B cell (primary cell): Measurements from ENCODE around the gene TPCN2. TPM values are rescaled to one million over a fixed set of nuclear protein-coding genes. Genes with fewer than 3 reads are reported as not detected.

ENCODE experiments used
- ATAC-seq: fragments of 200-7000 bp; cut with Tn5 transposase; one replicate; pipeline ENCODE4 v1.10.0; 2021; ENCODE audit warnings: low read depth, mild to moderate bottlenecking, moderate number of reproducible peaks, moderate library complexity
- CTCF ChIA-PET: fragments of 350-600 bp; sonication (Branson Sonifier 250); formaldehyde crosslinking; loops from one replicate; lab custom pipeline; 2021; ENCODE audit warnings: antibody characterized with exemption, inconsistent platforms; lab: Charles Lee
- POLR2A ChIA-PET: fragments of 350-600 bp; sonication (Branson Sonifier 250); formaldehyde crosslinking; loops from one replicate; lab custom pipeline; 2021; ENCODE audit warnings: antibody characterized with exemption; lab: Charles Lee
- DNase-seq: peaks from one replicate; pipeline ENCODE4 v3.0.0; 2013
- H2AFZ ChIP-seq: 2 replicates; pipeline ENCODE4 v1.6.1; 2012; ENCODE audit warnings: mild to moderate bottlenecking, low read depth, low read length; ENCODE audit not compliant: insufficient read depth, poor library complexity, severe bottlenecking
- H3K27ac ChIP-seq, 2 donors: 1 replicate in 1 of 2; 2 replicates in 1 of 2; pipeline ENCODE4 v1.5.1; 2012 to 2013; ENCODE audit warnings: low read length in 2 of 2, mild to moderate bottlenecking in 2 of 2, moderate library complexity in 1 of 2
- H3K27me3 ChIP-seq, 4 experiments: fragments of 200-600 bp in 1 of 4; sonication (generic) in 1 of 4; replicated peaks in 1 of 4; 1 replicate in 2 of 4; 2 replicates in 2 of 4; pipeline versions ENCODE4 v1.6.1 to v1.7.0; 2013 to 2016; ENCODE audit warnings: low read length in 3 of 4, mild to moderate bottlenecking in 2 of 4, mixed read lengths in 1 of 4, moderate library complexity in 1 of 4; ENCODE audit not compliant: insufficient read depth in 4 of 4, control insufficient read depth in 3 of 4; ENCODE audit errors: control extremely low read depth in 1 of 4
- H3K36me3 ChIP-seq, 2 experiments: replicated peaks in 1 of 2; 1 replicate in 1 of 2; 2 replicates in 1 of 2; pipeline versions ENCODE4 v1.6.1 to v1.7.1; 2013; ENCODE audit warnings: low read length in 1 of 2; ENCODE audit not compliant: insufficient read depth in 2 of 2, control insufficient read depth in 1 of 2; ENCODE audit errors: control extremely low read depth in 1 of 2, extremely low read depth in 1 of 2
- H3K4me1 ChIP-seq, 2 donors: fragments of 200-600 bp in 1 of 2; sonication (generic) in 1 of 2; 1 replicate in 1 of 2; 2 replicates in 1 of 2; pipeline versions ENCODE4 v1.5.1 to v1.6.1; 2013 to 2017; ENCODE audit warnings: low read length in 2 of 2; ENCODE audit not compliant: control insufficient read depth in 2 of 2, insufficient read depth in 2 of 2
- H3K4me2 ChIP-seq: replicated peaks from 2 replicates; pipeline ENCODE3; 2012; ENCODE audit warnings: mild to moderate bottlenecking, low read depth, low read length; ENCODE audit not compliant: poor library complexity, severe bottlenecking
- H3K4me3 ChIP-seq, 5 experiments: fragments of 200-600 bp in 1 of 5; sonication (generic) in 1 of 5; 1 replicate in 3 of 5; 2 replicates in 2 of 5; pipeline versions ENCODE4 v1.5.1 to v1.7.0; 2011 to 2016; ENCODE audit warnings: low read length in 4 of 5, mild to moderate bottlenecking in 4 of 5, low read depth in 2 of 5, control low read depth in 1 of 5, moderate library complexity in 1 of 5; ENCODE audit not compliant: insufficient read depth in 1 of 5; ENCODE audit errors: control extremely low read depth in 1 of 5, extremely low read depth in 1 of 5
- H3K79me2 ChIP-seq: fragments of 200-600 bp; sonication (generic); one replicate; pipeline ENCODE4 v1.6.0; 2016; ENCODE audit warnings: low read length; ENCODE audit not compliant: control insufficient read depth, insufficient read depth
- H3K9ac ChIP-seq: fragments of 200-600 bp; sonication (generic); 2 replicates; pipeline ENCODE4 v1.6.1; 2017; ENCODE audit warnings: mild to moderate bottlenecking, low read length, moderate library complexity
- H3K9me3 ChIP-seq, 3 donors: one replicate each; pipeline versions ENCODE4 v1.6.1 to v1.7.1; 2013; ENCODE audit warnings: low read length in 2 of 3; ENCODE audit not compliant: control insufficient read depth in 2 of 3, insufficient read depth in 1 of 3; ENCODE audit errors: control extremely low read depth in 1 of 3
- H4K20me1 ChIP-seq: 2 replicates; pipeline ENCODE4 v1.6.0; 2012; ENCODE audit warnings: mild to moderate bottlenecking, low read length; ENCODE audit not compliant: insufficient read depth, control insufficient read depth, poor library complexity, severe bottlenecking
- H3K27ac Mint-ChIP-seq: one replicate; pipeline ENCODE4 v1.8.0; 2021; ENCODE audit warnings: mixed read lengths
- H3K27me3 Mint-ChIP-seq: one replicate; pipeline ENCODE4 v1.8.0; 2021; ENCODE audit warnings: mixed read lengths
- H3K4me1 Mint-ChIP-seq: one replicate; pipeline ENCODE4 v1.8.0; 2021; ENCODE audit warnings: mixed read lengths
- H3K4me3 Mint-ChIP-seq: one replicate; pipeline ENCODE4 v1.8.0; 2021; ENCODE audit warnings: mixed read lengths
- H3K9me3 Mint-ChIP-seq: one replicate; pipeline ENCODE4 v1.8.0; 2022; ENCODE audit warnings: mixed read lengths; ENCODE audit not compliant: insufficient read depth
- EZH2 ChIP-seq: IDR thresholded peaks from 2 replicates; pipeline ENCODE4 v1.6.1; 2012; ENCODE audit warnings: borderline replicate concordance, low read depth, mild to moderate bottlenecking, moderate library complexity, low read length; ENCODE audit not compliant: insufficient read depth, poor library complexity, severe bottlenecking
- WGBS: methylation state at CpG from one replicate; pipeline ENCODE4 v1.1.5; 2013; ENCODE audit warnings: missing lambda C conversion rate; ENCODE audit not compliant: insufficient coverage; 5-methylcytosine and 5-hydroxymethylcytosine counted together
- intact Hi-C: fragments of 100-400 bp; cut with micrococcal nuclease; formaldehyde crosslinking; loops from one replicate; pipeline ENCODE4 v1.10.0; 2022
- polyA plus RNA-seq: library from polyadenylated mRNA; depleted of rRNA; stranded (reverse); fragments of >200 nt; gene quantifications from 2 replicates; pipeline ENCODE4 v1.2.3, GENCODE V29; 2012
- total RNA-seq, 2 donors: library from RNA; stranded (reverse); fragments of 120-200 nt in 1 of 2; gene quantifications; 1 replicate in 1 of 2; 2 replicates in 1 of 2; pipeline versions ENCODE4 v1.2.3 to v1.2.4, GENCODE V29; 2013 to 2022
- TF ChIP-seq, protein P1 (sequence below): fragments of 200-600 bp; IDR thresholded peaks from one replicate; pipeline ENCODE4 v1.8.0; 2022; ENCODE audit warnings: antibody characterized with exemption, mild to moderate bottlenecking

TPCN2 gene
- total and polyA plus RNA-seq, 2 donors (not counting 1 experiment from before 2014, with no cell fraction given): 16.8 to 71.4 TPM

DNA sequence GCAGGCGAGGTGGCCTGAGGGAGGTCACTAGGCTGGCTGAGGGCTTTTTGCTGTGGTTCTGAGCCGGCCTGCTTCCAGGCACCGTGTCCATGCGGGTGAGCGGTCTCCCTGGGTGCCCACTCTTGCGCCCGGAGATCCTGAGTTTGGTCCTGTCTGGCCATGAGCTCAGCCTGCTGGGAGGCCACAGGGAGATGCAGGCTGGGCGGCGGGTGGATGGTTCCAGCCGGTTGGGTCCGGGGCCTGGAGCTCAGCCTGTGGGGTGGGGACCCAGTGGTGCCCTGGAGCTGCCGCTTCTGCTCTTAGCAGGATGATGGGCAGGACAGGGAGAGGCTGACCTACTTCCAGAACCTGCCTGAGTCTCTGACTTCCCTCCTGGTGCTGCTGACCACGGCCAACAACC is 18.5 kb downstream of the TPCN2 start:
- no peak overlapping the region for H3K9ac ChIP-seq
- peaks cover 49% of the 10 kb centered on the region for H4K20me1 ChIP-seq
- no peak overlapping the region for H3K4me3 Mint-ChIP-seq
- peaks cover 0 to 40% of the 10 kb centered on the region in 2 experiments for H3K36me3 ChIP-seq
- H3K27me3 Mint-ChIP-seq: no peaks in the 10 kb centered on the region
- H3K27ac ChIP-seq: no peak overlapping the region
- ChIA-PET CTCF (no interaction called here), POLR2A (no interaction called here)
- TF ChIP-seq, protein P1, sequence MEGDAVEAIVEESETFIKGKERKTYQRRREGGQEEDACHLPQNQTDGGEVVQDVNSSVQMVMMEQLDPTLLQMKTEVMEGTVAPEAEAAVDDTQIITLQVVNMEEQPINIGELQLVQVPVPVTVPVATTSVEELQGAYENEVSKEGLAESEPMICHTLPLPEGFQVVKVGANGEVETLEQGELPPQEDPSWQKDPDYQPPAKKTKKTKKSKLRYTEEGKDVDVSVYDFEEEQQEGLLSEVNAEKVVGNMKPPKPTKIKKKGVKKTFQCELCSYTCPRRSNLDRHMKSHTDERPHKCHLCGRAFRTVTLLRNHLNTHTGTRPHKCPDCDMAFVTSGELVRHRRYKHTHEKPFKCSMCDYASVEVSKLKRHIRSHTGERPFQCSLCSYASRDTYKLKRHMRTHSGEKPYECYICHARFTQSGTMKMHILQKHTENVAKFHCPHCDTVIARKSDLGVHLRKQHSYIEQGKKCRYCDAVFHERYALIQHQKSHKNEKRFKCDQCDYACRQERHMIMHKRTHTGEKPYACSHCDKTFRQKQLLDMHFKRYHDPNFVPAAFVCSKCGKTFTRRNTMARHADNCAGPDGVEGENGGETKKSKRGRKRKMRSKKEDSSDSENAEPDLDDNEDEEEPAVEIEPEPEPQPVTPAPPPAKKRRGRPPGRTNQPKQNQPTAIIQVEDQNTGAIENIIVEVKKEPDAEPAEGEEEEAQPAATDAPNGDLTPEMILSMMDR: no peak
- no peak for TF ChIP-seq EZH2
- H3K4me1 Mint-ChIP-seq: no peaks in the 10 kb centered on the region
- H3K27ac Mint-ChIP-seq: no peak overlapping the region
- 98% methylated on average over 13 of the region's 13 CpGs for WGBS
- no peak for ATAC-seq
- H3K27me3 ChIP-seq: no peaks in the 10 kb centered on the region
- peaks cover 23% of the 10 kb centered on the region for H3K79me2 ChIP-seq
- no peak overlapping the region for H3K4me3 ChIP-seq
- H3K4me1 ChIP-seq: no peaks in the 10 kb centered on the region
- intact Hi-C loops: no loop called here
- no peaks in the 10 kb centered on the region for H3K9me3 ChIP-seq
- no peaks in the 10 kb centered on the region for H3K9me3 Mint-ChIP-seq
- H2AFZ ChIP-seq: no peak overlapping the region
- DNase-seq: no peak
- no peak overlapping the region for H3K4me2 ChIP-seq

DNA sequence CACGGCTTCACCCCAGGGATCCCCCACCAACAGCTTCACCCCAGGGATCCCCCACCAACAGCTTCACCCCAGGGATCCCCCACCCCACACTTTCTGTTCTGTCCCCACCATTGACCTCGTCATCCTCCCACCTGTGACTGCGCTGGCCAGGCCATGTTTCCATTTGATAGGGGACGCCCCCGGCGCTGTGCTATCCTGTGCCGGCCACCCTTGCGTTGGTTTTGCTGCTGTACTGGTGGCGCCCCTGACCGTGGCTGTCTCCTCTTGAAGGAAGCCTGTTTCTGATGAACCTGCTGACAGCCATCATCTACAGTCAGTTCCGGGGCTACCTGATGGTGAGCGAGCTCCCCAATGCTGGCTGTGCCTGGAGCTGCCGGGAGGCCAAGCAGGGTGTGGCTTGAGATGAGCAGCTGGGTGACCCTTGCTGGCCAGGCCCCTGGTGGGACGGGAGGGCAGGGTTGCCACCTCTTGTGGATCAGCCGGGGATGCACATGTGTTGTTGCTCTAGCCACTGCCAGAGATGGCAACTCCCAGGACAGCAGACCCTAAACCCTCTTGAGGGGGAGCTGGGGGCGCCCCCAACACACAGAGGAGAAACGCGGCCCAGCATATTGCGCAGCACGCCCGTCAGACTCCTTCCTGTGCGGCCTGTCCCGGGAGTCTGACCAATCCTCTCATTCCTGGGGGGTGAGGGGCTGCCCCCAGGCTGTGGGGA is 22.5 kb downstream of the TPCN2 start:
- no peak overlapping the region for H3K4me2 ChIP-seq
- H3K9ac ChIP-seq: no peak overlapping the region
- H3K79me2 ChIP-seq: peaks cover 2% of the 10 kb centered on the region
- WGBS: 94% methylated on average over 15 of the region's 23 CpGs
- no peak overlapping the region for H3K4me3 Mint-ChIP-seq
- H3K4me1 Mint-ChIP-seq: no peaks in the 10 kb centered on the region
- H3K9me3 Mint-ChIP-seq: no peaks in the 10 kb centered on the region
- ATAC-seq: no peak
- H3K4me1 ChIP-seq: no peaks in the 10 kb centered on the region
- CTCF ChIA-PET: no interaction called here
- no peak overlapping the region for H3K4me3 ChIP-seq
- no peak for DNase-seq
- H3K9me3 ChIP-seq: no peaks in the 10 kb centered on the region
- no peaks in the 10 kb centered on the region for H3K27me3 ChIP-seq
- TF ChIP-seq, protein P1: no peak
- no peak for TF ChIP-seq EZH2
- H3K27ac ChIP-seq: no peak overlapping the region
- H3K36me3 ChIP-seq: peaks cover 3 to 29% of the 10 kb centered on the region in 2 experiments
- H2AFZ ChIP-seq: no peak overlapping the region
- POLR2A ChIA-PET: interaction anchor here (0.8 kb wide), 1 partner anchor 12 kb away, joined by 3 read pairs; no protein-coding TSS in a partner anchor
- H3K27me3 Mint-ChIP-seq: no peaks in the 10 kb centered on the region
- no peak overlapping the region for H3K27ac Mint-ChIP-seq
- intact Hi-C loops: no loop called here
- H4K20me1 ChIP-seq: peaks cover 24% of the 10 kb centered on the region
